Measurements from ENCODE around the gene CD93.

DNA sequence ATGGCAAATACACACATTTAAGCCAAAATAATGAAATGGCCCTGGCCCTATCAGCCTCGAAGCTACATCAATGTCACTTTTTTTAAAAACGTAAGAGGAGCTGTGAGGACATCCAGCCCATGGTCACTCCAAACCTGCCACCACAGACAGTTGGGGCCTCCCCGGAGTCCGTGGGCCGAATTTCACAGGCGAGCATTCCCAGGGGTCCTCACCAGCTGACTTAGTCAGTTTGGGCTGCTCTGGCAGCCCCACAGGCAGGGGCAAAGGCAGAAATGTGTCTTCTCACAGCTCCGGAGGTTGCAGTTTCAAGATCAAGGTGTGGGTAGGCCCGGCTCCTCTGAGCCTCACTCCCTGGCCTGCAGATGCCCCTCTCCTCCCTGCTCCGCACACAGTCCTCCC is 25.8 kb upstream of the CD93 start:
- TF ChIP-seq, protein P1, sequence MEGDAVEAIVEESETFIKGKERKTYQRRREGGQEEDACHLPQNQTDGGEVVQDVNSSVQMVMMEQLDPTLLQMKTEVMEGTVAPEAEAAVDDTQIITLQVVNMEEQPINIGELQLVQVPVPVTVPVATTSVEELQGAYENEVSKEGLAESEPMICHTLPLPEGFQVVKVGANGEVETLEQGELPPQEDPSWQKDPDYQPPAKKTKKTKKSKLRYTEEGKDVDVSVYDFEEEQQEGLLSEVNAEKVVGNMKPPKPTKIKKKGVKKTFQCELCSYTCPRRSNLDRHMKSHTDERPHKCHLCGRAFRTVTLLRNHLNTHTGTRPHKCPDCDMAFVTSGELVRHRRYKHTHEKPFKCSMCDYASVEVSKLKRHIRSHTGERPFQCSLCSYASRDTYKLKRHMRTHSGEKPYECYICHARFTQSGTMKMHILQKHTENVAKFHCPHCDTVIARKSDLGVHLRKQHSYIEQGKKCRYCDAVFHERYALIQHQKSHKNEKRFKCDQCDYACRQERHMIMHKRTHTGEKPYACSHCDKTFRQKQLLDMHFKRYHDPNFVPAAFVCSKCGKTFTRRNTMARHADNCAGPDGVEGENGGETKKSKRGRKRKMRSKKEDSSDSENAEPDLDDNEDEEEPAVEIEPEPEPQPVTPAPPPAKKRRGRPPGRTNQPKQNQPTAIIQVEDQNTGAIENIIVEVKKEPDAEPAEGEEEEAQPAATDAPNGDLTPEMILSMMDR (IDR thresholded peaks at IDR 0.05): no peak
- TF ChIP-seq POLR2AphosphoS2 (conservative IDR thresholded peaks at IDR 0.05; ENCODE audit: low read length) (no peak), NFE2L2 (conservative IDR thresholded peaks at IDR 0.05; ENCODE audit: low read length) (no peak), FOSB (CRISPR knock-in tag; IDR thresholded peaks at IDR 0.05) (no peak), JUNB (IDR thresholded peaks at IDR 0.05) (no peak), CEBPB (IDR thresholded peaks at IDR 0.05) (no peak)
- TF ChIP-seq, protein P2, sequence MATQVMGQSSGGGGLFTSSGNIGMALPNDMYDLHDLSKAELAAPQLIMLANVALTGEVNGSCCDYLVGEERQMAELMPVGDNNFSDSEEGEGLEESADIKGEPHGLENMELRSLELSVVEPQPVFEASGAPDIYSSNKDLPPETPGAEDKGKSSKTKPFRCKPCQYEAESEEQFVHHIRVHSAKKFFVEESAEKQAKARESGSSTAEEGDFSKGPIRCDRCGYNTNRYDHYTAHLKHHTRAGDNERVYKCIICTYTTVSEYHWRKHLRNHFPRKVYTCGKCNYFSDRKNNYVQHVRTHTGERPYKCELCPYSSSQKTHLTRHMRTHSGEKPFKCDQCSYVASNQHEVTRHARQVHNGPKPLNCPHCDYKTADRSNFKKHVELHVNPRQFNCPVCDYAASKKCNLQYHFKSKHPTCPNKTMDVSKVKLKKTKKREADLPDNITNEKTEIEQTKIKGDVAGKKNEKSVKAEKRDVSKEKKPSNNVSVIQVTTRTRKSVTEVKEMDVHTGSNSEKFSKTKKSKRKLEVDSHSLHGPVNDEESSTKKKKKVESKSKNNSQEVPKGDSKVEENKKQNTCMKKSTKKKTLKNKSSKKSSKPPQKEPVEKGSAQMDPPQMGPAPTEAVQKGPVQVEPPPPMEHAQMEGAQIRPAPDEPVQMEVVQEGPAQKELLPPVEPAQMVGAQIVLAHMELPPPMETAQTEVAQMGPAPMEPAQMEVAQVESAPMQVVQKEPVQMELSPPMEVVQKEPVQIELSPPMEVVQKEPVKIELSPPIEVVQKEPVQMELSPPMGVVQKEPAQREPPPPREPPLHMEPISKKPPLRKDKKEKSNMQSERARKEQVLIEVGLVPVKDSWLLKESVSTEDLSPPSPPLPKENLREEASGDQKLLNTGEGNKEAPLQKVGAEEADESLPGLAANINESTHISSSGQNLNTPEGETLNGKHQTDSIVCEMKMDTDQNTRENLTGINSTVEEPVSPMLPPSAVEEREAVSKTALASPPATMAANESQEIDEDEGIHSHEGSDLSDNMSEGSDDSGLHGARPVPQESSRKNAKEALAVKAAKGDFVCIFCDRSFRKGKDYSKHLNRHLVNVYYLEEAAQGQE (IDR thresholded peaks at IDR 0.05): no peak
- TF ChIP-seq, protein P3, sequence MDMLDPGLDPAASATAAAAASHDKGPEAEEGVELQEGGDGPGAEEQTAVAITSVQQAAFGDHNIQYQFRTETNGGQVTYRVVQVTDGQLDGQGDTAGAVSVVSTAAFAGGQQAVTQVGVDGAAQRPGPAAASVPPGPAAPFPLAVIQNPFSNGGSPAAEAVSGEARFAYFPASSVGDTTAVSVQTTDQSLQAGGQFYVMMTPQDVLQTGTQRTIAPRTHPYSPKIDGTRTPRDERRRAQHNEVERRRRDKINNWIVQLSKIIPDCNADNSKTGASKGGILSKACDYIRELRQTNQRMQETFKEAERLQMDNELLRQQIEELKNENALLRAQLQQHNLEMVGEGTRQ (IDR thresholded peaks at IDR 0.05): no peak
- TF ChIP-seq, protein P4, sequence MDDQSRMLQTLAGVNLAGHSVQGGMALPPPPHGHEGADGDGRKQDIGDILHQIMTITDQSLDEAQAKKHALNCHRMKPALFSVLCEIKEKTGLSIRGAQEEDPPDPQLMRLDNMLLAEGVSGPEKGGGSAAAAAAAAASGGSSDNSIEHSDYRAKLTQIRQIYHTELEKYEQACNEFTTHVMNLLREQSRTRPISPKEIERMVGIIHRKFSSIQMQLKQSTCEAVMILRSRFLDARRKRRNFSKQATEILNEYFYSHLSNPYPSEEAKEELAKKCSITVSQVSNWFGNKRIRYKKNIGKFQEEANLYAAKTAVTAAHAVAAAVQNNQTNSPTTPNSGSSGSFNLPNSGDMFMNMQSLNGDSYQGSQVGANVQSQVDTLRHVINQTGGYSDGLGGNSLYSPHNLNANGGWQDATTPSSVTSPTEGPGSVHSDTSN (IDR thresholded peaks at IDR 0.05): no peak
